HS-5 (cell line): ENCODE data around the gene DCP1B.
A peak's percentile ranks its signal among the peaks of the same experiment; 100 is the strongest.

ENCODE experiments used
- DNase-seq: peaks from one replicate; pipeline ENCODE4 v3.0.0-alpha.2; 2012; ENCODE audit warnings: low read depth

Gene DCP1B

DNA sequence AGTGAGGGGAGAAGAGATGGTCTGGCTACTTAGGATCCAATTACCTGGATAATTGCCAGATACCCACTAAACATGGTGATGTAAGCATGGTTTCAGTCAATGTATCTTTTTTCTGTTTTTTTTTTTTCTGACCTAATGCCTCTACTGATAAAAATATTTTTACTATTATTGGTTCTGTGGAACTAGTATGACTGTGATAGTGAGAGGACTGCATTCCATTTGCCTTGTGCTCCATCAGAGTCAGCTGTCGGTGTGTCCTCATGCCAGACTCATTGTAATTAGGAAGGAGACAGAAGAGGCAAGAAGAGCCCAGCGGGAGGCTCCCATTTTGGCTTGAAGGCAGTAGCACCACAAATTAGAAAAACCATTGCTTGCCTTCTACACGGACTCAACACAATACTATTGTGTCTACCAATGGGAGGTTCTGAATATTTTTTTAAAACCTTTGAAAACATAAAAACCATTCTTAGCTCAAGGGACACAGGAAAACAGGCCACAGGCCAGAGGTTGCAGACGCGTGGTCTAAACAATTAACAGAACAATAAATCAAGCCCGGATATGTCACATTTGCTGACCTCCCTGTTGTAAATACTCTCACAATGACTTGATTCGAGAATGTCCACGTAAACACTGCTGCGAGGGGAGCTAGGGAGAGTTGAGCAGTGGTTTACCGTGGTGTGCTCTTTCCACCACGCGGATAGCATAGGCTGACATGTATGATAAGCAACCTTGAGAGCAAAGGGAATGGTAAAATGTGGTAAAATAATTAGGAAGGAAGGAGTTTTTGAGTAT is 13.5 kb upstream of the DCP1B start:
- DNase-seq: no peak

DNA sequence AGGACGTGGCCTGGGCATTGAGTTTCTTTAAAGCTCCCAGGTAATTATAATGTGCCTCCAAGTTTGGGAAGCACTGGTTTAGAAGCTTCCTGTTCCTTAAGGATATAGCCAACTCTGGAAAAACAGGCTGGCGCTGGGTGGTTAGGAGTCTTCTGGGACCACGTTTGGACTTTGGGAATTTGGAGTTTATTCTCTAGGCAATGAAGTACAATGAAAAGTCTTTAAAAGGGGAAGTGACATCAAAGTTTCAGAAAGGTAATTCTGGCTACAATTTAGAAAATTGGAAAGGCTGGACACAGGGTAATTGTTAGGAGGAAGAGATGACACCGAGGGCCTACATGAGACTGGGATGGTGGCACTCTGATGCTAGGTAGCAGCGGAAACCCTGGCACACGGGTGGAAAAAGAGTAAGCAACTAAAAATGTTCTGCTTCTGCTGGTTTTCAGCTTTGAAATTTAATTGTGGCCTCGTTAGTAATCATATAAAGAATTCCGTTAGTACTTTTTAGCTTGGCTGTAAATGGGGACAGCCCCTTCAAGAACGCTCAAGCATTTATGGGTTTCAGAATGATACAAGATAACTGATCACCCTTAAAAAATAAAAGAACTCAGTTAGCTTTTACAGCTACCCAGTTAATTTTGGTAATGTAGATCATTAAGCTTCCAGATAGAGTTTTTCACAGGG is 12.7 kb upstream of the DCP1B start:
- DNase-seq: no peak

DNA sequence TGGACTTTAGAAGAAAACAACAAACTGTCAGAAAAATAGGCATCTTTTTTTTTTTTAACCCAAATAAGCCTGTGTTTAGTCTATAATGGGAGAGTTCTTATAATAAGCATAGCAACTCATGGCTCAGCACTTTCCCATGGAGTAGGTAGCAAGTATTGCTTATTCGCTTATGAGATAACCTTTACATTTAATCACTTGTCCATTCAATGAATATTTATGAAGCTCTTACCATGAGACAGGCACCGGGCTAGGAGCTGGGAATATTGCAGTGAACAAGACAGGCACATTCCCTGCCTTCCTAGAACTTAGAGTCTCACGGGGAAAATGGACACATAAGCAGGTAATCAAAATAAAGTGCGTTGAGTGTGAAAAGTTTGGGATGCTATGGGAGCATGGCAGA is 10.0 kb upstream of the DCP1B start:
- DNase-seq: no peak

DNA sequence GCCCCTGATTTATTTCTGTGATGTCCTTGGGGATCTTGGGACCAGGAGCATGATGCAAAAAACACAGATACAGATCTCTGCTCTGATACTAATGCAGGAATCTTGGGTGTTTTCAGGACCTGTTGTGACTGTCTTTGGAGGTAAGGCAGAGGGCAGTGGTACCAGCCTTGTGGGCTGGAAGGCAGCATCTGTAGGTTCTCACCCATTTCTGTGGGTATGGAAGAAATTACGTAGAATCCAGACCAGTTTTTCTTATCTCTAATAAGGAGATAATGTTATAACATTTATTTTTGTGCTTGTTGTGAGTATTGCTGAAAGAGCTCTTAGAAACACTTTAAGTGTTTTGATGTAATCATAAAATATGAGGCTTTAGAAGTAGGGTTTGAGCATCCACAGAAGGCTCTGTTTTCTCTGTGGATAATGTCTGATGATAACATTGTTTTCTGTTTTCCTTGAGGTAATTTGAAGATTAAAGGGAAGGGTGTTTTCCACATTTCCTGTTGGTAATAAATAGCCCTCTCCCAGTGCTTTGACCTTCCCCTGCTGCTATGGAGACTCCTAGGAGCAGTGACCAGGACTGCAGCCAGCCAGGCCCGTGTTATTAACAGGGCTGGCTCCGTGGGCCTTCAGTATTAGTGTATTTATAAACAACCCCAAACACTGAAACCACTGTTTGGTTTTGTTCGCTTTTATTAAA is 9.4 kb upstream of the DCP1B start:
- DNase-seq: no peak

DNA sequence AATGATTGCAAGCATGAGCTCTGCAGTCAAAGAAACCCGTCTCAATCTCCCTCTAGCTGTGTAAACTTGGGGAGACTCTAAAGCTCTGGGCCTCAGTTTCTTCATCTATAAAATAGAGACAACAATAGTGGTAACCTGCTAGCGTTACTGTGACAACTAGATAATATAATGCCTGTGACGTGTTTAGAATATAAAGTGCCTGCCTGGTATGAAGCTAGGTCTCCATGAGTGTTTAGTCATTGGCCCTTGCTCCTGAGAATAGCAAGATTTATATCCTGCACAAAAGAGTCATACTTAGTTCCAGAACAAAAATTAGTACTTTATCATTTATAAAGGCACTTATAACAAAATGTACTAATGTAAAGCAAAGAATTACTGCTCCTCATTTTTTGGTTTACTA is 8.8 kb upstream of the DCP1B start:
- no peak for DNase-seq

DNA sequence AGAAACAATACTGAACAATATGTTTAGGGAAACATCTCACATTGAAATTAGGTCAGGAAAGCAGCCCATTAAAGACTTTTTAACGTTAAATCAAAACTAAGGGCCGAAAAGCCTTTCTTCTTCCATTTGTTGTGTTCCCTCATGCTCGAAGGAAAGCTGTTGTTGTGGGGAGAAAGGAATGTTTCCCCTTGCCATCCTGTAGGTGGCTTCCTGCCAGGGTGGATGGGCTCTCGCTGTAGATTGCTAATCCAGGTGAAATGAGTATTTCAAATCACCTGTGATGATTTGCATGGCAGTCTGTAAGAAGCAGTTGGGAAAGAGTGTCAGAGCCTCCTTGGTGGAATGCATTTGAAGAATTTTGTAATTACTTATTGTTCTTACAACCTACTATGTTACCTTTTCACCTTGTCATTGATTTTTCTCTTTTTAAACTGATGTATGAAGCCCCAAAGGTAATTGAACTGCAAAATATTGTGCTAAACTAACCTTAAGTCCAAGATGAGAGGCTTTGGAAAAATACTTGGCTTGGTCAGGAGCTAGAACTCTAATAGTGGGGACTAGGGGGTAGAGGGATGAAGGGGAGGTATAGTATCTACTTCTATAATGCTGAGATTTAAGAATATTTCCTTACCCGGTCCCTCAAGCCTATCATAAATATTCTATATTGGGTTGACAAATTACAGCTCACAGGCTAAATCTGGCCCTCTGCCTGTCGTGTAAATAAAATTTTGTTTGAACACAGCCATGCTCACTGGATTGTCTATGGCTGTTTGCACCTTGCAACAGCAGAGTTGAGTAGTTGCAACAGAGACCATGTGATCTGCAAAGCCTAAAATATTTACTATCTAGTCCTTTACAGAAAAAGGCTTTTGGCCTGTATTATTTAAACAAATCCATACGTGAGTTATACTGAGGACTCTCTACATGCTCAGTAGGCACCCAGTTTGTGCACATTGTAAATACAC is 7.7 kb upstream of the DCP1B start:
- DNase-seq: no peak

DNA sequence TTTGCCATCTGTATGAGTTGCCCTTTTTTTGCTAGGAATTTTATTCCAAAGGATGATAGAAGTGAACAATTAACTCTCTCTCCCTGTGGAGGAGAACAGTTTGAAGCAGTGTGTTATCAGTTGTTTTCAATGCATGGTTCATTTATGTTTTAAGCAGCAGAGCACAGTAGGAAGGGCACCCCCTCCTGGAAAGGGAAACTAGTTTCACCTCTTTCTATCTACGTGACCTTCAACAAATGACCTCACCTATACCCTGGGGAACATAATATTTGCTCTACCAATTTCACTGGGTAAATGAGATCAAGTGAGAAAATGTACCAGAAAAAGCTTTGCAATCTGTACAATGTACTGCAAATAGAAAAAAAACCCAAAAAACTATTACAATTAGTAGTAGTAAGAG is 5.4 kb upstream of the DCP1B start:
- no peak for DNase-seq

DNA sequence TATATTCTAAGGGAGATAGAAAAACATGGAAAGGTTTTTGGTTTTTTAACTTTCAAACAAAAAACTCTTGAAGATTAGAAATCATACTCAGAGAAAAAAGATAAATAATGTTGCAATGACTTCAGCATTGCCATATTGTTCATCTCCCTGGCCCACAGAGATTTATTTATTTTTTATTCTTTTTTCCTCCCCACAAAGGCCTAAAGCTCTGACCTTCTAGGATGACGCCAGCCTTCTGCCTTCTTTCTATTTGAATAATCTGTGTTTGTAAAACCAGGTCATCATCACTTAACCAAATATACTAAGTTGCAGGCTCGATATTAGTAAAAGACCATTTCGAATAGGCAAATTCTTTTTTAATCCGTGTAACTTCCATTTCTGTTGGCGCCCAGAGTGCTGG is 4.4 kb upstream of the DCP1B start:
- no peak for DNase-seq

DNA sequence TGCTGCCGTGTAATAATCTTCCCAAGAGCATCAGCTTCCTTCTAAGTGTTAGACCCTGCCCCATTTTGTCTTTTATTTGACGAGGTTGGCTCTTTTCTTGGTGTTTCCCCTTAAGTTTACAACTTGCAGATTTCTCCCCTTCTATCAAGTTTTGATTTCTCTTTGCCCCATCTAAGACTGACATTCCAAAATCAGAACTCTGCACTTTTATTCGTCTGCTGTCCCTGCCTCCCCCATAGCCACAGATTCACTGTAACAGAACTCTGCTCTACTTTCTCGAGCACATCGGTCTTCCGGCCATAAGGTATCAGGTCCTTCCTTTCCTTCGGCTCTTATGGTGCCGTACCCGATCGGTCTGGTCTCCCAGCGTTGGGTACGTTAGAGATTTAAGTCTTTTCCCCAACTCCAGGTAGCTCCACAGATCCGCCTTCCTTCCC is 563 bp downstream of the DCP1B start:
- no peak for DNase-seq

DNA sequence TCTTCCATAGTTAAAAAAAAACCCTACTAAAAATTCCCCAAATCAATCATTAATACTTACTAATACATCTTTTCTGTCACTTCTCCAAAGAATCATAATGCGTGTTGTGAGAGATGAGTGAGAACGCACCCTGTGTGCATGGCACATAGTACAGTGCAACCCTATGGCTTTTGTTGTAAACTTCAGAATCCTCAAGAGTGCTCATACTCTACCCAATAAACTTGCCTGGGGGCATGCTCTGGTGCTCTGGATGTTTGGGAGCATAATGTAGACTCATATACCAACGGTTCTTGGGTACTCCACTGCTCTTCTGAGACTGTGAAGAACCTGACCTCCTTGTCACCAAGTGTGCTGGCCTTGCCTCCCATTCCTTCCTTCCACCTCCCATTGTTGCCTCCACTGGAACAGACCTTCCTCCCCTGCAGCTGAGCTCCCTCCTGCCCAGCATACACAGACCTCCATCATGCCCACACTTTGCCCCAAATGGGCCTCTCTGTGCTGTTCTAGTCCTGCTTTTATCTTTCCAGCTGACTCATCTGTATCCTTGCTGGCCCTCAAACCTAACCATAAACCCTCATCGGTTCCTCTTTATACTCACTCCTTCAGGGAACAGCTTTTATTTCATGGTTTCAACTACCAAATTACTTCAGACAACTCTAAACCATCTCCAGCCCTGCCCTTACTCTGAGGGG is 8.9 kb downstream of the DCP1B start:
- no peak for DNase-seq

DNA sequence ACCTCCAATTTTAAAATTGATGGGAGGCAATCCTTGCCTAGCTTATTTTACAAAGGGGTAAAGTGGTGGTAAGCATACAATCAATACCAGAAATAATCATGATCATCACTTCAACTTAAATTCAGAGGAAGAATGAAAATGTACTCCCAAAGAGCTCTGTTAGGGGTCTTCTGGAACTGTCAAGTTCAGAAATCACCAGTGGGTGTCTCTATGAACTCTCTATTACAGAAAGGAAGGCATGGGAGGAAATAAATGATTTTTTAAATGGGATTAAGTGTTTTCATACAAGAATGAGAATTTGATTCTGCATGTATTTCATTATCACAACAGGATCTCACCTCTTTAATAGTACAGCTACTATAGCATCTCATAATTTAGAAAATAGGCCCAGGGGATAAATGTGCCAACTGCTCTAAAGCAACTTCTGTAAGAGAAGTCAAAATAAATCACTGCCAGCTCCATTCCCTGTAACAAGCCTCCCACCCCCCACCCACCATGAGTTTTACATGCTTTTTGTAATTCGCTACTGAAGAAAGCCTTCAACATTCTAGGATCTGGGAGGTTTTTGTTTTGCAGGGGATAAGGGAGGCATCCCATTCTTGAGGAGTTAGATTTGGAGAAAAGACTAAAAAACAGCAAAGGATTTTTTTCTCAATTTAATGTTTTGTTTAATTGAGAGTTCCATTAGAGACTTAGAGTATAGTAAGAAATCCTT is 9.7 kb downstream of the DCP1B start:
- no peak for DNase-seq

DNA sequence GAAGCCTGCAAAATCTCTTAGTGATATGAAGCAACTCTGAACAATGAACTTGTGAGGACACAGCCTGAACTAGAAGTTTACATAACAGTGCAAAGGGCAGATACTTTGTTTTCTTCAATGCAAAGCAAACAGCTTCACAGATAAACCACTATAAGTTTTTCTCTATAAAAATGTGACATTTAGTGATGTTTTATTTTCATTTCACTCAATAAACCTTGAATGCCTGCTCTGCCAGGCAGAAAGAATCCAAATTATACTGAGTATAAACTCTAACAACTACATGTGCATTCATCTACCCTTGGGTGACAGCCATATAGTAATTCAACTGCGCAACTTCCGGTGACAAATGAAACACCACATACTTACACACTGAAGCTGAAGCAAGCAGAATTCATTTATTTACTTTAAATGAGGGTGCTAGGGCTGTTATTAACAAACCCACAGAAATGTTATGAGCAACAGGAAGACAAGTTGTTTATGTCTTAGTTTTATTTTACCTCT is 10.3 kb downstream of the DCP1B start:
- DNase-seq: peak; percentile 77

DNA sequence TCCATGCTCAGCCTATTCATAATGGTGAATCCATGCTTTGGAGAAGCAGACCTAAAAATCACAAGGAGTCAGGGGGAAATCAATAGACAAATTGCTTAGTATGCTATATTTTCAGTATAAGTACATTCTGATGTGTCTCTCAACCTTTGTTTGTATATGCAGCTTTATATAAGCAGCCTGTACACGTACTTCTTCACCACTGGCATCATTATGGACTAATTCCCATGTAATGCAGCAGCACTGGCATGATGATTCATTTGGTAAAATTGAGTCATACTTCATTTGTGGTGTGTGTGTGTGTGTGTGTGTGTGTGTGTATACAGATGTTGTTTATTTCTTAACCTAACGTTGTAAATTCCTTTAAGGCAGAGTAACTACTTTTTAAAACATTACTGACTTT is 10.9 kb downstream of the DCP1B start:
- DNase-seq: peak; percentile 85

DNA sequence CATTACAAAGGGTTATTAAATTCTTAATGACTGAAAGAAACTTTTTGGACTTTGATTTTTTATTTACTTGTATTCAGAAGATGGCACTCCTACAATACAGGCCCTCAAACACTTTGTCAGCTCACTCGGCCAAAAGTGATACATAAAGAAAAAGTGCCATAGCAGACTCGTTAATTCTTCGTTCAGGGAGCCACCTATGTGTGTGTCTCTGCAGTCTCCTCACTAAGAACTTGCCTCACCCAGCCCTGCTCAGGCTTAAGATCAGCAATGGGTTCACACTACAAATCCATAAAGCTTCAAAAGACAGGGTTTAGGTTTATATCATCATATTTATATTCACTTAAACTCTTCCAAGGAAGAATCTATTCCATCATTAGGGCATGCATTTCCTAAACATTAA is 11.5 kb downstream of the DCP1B start:
- no peak for DNase-seq

DNA sequence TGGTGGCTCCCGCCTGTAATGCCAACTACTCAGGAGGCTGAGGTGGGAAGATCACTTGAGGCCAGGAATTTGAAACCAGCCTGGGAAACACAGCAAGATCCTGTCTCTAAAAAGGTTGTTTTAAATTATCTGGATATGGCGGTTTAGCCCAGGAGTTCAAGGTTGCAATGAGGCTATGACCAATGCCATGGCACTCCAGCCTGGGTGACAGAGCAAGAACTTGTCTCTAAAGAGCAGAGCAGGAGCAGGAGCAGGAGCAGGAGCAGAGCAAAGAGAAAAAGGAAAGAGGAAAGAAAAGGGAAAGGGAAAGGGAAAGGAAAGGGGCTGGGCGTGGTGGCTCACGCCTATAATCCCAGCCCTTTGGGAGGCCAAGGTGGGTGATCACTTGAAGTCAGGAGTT is 15.1 kb downstream of the DCP1B start:
- DNase-seq: no peak

DNA sequence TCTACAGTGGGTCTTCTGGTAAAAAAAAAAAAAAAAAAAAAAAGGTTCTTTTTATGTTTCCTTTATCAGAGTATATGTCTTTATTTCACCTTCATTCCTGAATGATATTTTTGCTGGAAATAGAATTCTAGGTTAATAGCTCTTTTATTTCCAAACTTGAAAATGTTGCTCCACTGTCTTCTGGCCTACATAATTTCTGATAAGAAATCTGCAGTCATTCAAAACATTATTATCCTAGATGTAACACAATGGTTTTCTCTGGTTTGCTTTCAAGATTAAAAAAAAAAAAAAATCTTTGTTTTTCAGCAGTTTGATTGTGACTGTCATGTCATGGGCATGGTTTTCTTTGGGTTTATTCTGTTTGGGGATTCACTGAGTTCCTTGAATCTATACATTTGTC is 19.5 kb downstream of the DCP1B start:
- no peak for DNase-seq

DNA sequence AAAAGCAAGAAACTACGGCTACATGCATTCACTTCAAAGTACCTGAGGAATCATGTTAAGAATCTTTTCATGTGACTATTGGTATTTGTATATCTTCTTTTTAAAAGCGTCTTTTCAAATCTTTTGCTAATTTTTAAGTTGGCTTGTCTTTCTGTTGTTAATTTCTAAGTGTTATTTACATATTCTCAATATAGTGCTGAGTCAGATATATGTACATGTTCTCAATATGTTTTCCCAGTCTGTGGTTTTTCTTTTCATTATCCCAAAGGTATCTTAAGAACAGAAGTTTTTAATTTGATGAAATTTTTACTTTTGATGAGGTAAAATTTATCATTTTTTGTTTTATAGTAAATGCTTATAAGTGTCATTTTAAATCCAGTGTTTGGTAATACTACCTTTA is 24.0 kb downstream of the DCP1B start:
- DNase-seq: no peak

DNA sequence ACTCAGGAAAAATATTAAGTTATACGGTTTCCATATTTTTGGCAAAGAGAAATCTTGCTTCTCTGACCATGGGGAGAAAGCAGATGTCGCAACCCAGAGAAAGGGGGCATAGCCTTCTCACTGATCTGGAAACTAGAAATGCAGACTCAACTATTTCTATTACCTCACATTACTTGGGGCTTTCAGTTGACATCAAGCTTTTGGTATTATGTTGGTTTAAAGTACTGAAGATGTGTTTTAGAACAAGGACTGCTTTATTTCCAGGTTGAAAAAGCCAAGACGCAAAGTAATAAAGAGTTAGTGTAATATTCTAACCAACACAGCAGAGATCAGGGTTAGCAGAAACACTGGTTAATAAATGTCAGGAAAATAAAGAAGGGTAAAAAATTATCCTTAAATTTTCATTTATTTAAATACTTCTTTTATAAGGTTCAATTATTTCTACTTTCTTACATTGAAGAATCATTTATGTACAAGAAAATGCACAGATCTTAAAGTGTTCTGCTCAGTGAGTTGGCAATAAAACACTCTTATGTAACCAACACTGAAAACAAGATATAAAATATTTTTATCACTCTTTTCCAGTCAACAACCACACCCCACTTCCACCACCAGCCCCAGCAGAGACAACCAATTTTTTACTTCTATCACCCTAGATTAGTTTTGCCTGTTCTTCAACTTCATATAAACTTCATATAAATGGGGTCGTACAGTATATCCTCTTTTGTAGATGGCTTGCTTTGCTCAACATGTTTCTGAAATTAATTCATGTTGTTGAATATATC is 26.0 kb downstream of the DCP1B start:
- DNase-seq: no peak

DNA sequence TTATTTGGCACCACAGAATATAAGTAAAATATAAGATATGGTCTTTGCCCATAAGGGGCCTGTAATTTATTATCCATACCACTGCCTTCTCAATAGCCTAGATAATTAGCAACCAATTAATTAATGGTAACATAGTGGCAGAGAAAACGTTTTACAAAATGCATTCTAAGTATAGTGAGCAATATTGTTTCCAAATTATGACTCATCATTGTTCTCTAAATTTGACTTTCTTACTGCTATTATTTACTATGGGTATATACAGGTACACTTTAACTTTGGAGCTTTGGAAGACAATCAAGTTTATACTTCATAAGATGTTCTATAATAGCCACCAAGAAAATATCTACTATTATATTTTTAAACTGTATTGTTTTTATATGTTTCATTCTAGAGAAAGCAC is 26.7 kb downstream of the DCP1B start:
- DNase-seq: no peak

DNA sequence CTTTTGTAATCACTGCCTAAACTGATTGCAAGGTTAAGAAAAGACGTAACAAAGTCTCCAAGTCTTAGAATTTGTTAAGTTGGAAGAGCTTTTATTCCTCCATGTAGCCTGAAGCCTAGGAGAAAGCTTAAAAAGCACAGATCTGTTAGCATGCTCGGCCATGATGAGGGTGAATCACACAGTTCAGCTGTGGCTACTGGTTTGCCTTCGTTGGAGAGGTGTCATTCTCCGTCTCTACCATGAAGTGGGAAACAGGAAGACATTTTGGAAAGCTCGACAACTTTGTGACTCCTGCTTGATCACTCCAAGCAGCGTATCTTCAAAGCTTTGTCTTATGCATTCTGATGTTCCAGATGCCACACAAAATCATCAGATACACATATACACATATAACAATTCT is 27.1 kb downstream of the DCP1B start:
- no peak for DNase-seq
